HEK293 (cell line): ENCODE measurements around the gene WDR1.

Experiments used
- CTCF ChIA-PET: fragments of 350-600 bp; formaldehyde crosslinking; extraction: SDS; loops from one replicate; lab custom pipeline; 2021; ENCODE audit warnings: antibody characterized with exemption; lab: Yijun Ruan, JAX
- POLR2A ChIA-PET: fragments of 300-600 bp; formaldehyde crosslinking; extraction: SDS; loops from one replicate; lab custom pipeline; 2020; ENCODE audit warnings: antibody characterized with exemption, inconsistent platforms; lab: Yijun Ruan, JAX
- H3K27ac ChIP-seq: fragments of 200-500 bp; sonication (Bioruptor generic); 2 replicates; pipeline ENCODE4 v1.5.1; 2014; ENCODE audit warnings: low read depth, low read length, control low read depth, inconsistent platforms; ENCODE audit errors: extremely low read depth
- H3K36me3 ChIP-seq, 2 experiments: fragments of 200-500 bp in 1 of 2; sonication (Bioruptor generic) in 1 of 2; 1 replicate in 1 of 2; 2 replicates in 1 of 2; pipeline ENCODE4 v1.5.1; 2014 to 2017; ENCODE audit warnings: inconsistent platforms in 2 of 2, low read length in 2 of 2; ENCODE audit not compliant: control insufficient read depth in 2 of 2, insufficient read depth in 1 of 2
- H3K4me1 ChIP-seq: fragments of 200-500 bp; sonication (Bioruptor generic); 2 replicates; pipeline ENCODE4 v1.5.1; 2014; ENCODE audit warnings: mild to moderate bottlenecking, low read length, inconsistent platforms; ENCODE audit not compliant: control insufficient read depth, insufficient read depth
- H3K4me3 ChIP-seq: 2 replicates; pipeline ENCODE4 v1.5.1; 2011; ENCODE audit warnings: low read depth, mild to moderate bottlenecking, control low read depth, low read length, moderate library complexity
- H3K9me3 ChIP-seq: fragments of 200-500 bp; sonication (Bioruptor generic); 2 replicates; pipeline ENCODE4 v1.5.1; 2014; ENCODE audit warnings: low read depth, low read length, inconsistent platforms; ENCODE audit not compliant: control insufficient read depth, insufficient read depth
- EGR2 ChIP-seq: fragments of 450-650 bp; formaldehyde crosslinking; IDR thresholded peaks from 2 replicates; pipeline ENCODE4 v1.5.1; 2016; ENCODE audit warnings: low read depth, missing biosample characterization, missing genetic modification characterization
- GFI1B ChIP-seq: fragments of 450-650 bp; formaldehyde crosslinking; IDR thresholded peaks from 2 replicates; pipeline ENCODE4 v1.5.1; 2016; ENCODE audit warnings: missing biosample characterization, missing genetic modification characterization
- GLIS1 ChIP-seq: fragments of 450-650 bp; formaldehyde crosslinking; IDR thresholded peaks from 2 replicates; pipeline ENCODE4 v1.5.1; 2016; ENCODE audit warnings: missing biosample characterization, missing genetic modification characterization
- HOXD13 ChIP-seq: sonication (generic); formaldehyde crosslinking; IDR thresholded peaks from 2 replicates; pipeline ENCODE4 v1.8.0; 2022; ENCODE audit warnings: missing genetic modification reagents, borderline replicate concordance
- IKZF3 ChIP-seq: fragments of 450-650 bp; IDR thresholded peaks from 2 replicates; pipeline ENCODE4 v1.5.0; 2018; ENCODE audit warnings: missing biosample characterization, mild to moderate bottlenecking, missing genetic modification characterization, moderate library complexity
- MEIS1 ChIP-seq: sonication (generic); formaldehyde crosslinking; IDR thresholded peaks from 2 replicates; pipeline ENCODE4 v1.8.1; 2022; ENCODE audit warnings: missing genetic modification reagents, mild to moderate bottlenecking, borderline replicate concordance
- MZF1 ChIP-seq: fragments of 450-650 bp; formaldehyde crosslinking; IDR thresholded peaks from 2 replicates; pipeline ENCODE4 v1.5.1; 2017; ENCODE audit warnings: missing biosample characterization, missing genetic modification characterization, borderline replicate concordance
- ZBTB44 ChIP-seq: fragments of 450-650 bp; IDR thresholded peaks from 2 replicates; pipeline ENCODE4 v1.5.1; 2018; ENCODE audit warnings: missing biosample characterization, mild to moderate bottlenecking, missing genetic modification characterization
- ZBTB49 ChIP-seq: fragments of 450-650 bp; formaldehyde crosslinking; IDR thresholded peaks from 2 replicates; pipeline ENCODE4 v1.5.1; 2016; ENCODE audit warnings: missing biosample characterization, missing genetic modification characterization, low read depth
- ZFP3 ChIP-seq: fragments of 450-650 bp; formaldehyde crosslinking; IDR thresholded peaks from 2 replicates; pipeline ENCODE4 v1.5.1; 2016; ENCODE audit warnings: low read depth, missing biosample characterization, missing genetic modification characterization
- ZNF157 ChIP-seq: fragments of 450-650 bp; formaldehyde crosslinking; IDR thresholded peaks from 2 replicates; pipeline ENCODE4 v1.5.1; 2016; ENCODE audit warnings: missing biosample characterization, missing genetic modification characterization
- ZNF2 ChIP-seq: fragments of 450-650 bp; formaldehyde crosslinking; IDR thresholded peaks from 2 replicates; pipeline ENCODE4 v1.5.1; 2016; ENCODE audit warnings: missing biosample characterization, missing genetic modification characterization
- ZNF335 ChIP-seq: fragments of 450-650 bp; formaldehyde crosslinking; conservative IDR thresholded peaks from 2 replicates; pipeline ENCODE4 v1.5.1; 2016; ENCODE audit warnings: missing biosample characterization, missing genetic modification characterization
- ZNF394 ChIP-seq: fragments of 450-650 bp; formaldehyde crosslinking; IDR thresholded peaks from 2 replicates; pipeline ENCODE4 v1.5.1; 2016; ENCODE audit warnings: missing biosample characterization, missing genetic modification characterization, mild to moderate bottlenecking, moderate library complexity, borderline replicate concordance
- ZNF426 ChIP-seq: fragments of 450-650 bp; formaldehyde crosslinking; IDR thresholded peaks from 2 replicates; pipeline ENCODE4 v1.5.1; 2017; ENCODE audit warnings: missing biosample characterization, missing genetic modification characterization, mild to moderate bottlenecking, inconsistent platforms, moderate library complexity
- ZNF449 ChIP-seq: fragments of 450-650 bp; formaldehyde crosslinking; IDR thresholded peaks from 2 replicates; pipeline ENCODE4 v1.5.1; 2017; ENCODE audit warnings: missing biosample characterization, mild to moderate bottlenecking, missing genetic modification characterization, moderate library complexity
- ZNF510 ChIP-seq: fragments of 450-650 bp; formaldehyde crosslinking; IDR thresholded peaks from 2 replicates; pipeline ENCODE4 v1.5.1; 2018; ENCODE audit warnings: mild to moderate bottlenecking, missing genetic modification characterization, missing biosample characterization; ENCODE audit not compliant: insufficient replicate concordance
- ZNF580 ChIP-seq: fragments of 450-650 bp; formaldehyde crosslinking; IDR thresholded peaks from 2 replicates; pipeline ENCODE4 v1.5.1; 2016; ENCODE audit warnings: missing biosample characterization, missing genetic modification characterization
- ZNF596 ChIP-seq: fragments of 450-650 bp; IDR thresholded peaks from 2 replicates; pipeline ENCODE4 v1.5.0; 2018; ENCODE audit warnings: missing biosample characterization, mild to moderate bottlenecking, missing genetic modification characterization, moderate library complexity
- ZNF639 ChIP-seq: fragments of 450-650 bp; formaldehyde crosslinking; IDR thresholded peaks from 2 replicates; pipeline ENCODE4 v1.5.1; 2016; ENCODE audit warnings: missing biosample characterization, missing genetic modification characterization
- ZNF654 ChIP-seq: fragments of 450-650 bp; formaldehyde crosslinking; IDR thresholded peaks from 2 replicates; pipeline ENCODE4 v1.5.1; 2016; ENCODE audit warnings: low read depth, missing biosample characterization, missing genetic modification characterization
- ZNF768 ChIP-seq: fragments of 450-650 bp; formaldehyde crosslinking; IDR thresholded peaks from 2 replicates; pipeline ENCODE4 v1.5.1; 2018; ENCODE audit warnings: missing biosample characterization, mild to moderate bottlenecking, missing genetic modification characterization

WDR1 gene

DNA sequence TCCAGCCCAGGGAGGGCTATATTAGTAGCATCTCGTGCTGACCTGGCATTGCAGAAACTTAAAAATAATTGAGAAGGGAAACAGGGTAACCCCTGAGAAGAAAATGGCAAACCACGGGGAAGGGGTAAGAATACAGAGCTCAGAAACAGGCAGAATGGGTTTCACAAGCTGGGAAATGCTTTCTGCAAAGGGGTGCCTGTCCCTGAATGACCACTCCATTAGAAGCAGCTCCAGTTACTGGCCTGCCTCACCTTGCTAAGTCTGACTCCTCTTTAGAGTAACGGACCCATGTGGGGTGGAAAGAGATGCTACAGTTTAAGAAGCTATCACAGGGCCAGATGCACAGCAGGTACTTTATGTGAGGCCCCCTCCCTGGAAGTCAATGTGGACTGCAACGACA lies 2.5 kb downstream of the WDR1 start (continued):
- TF ChIP-seq ZNF596 (tag by site-specific recombination), result no peak
- no peak for TF ChIP-seq ZNF157
- TF ChIP-seq IKZF3 (tag by site-specific recombination), result no peak
- TF ChIP-seq ZNF394, result no peak
- no peak for TF ChIP-seq ZBTB44
- TF ChIP-seq ZNF426 (tag by site-specific recombination), result no peak

GRCh38 chr4:10113362-10114047 lies 3.1 kb downstream of the WDR1 start:
- Histone ChIP-seq H3K27ac (no peak overlapping the region), H3K36me3 (peaks cover 4 to 72% of the 10 kb centered on the region in 2 experiments; a peak in 2 of 3 replicates), H3K4me1 (no peaks in the 10 kb centered on the region), H3K4me3 (no peak overlapping the region), H3K9me3 (no peaks in the 10 kb centered on the region)
- ChIA-PET POLR2A (no interaction called here), CTCF (no interaction called here)
- no peak for TF ChIP-seq HOXD13
- no peak for TF ChIP-seq ZNF654 (tag by site-specific recombination)
- TF ChIP-seq GFI1B (tag by site-specific recombination), result no peak
- no peak for TF ChIP-seq ZNF580 (tag by site-specific recombination)
- TF ChIP-seq MEIS1 (CRISPR knock-in tag), result no peak
- TF ChIP-seq ZNF768 (tag by site-specific recombination), result no peak
- no peak for TF ChIP-seq GLIS1
- TF ChIP-seq ZNF639 (tag by site-specific recombination), result no peak
- no peak for TF ChIP-seq ZNF2
- no peak for TF ChIP-seq ZBTB49 (tag by site-specific recombination)
- TF ChIP-seq ZNF335, result no peak
- TF ChIP-seq ZNF449 (tag by site-specific recombination), result no peak
- no peak for TF ChIP-seq EGR2 (tag by site-specific recombination)
- no peak for TF ChIP-seq ZNF157
- no peak for TF ChIP-seq ZFP3 (tag by site-specific recombination)
- TF ChIP-seq MZF1 (tag by site-specific recombination), result no peak
- TF ChIP-seq ZNF510, result no peak
